Measurements from ENCODE around the gene ARPP19. TPM values are rescaled to one million over a fixed set of nuclear protein-coding genes. Genes with fewer than 3 reads are reported as not detected.
"Not testable (repeated sequence)": the region's sequence is repeated elsewhere in the genome, so short reads cannot be mapped to it uniquely, and the experiment has no call there.

The ARPP19 gene
- total and polyA plus RNA-seq, 10 of the 15 experiments (the other 5 are each of a cell fraction or from before 2014, with no cell fraction given): 77.2 to 167 (median 121) TPM

GRCh38 chr15:52574623-52575022, 5.8 kb upstream of the ARPP19 start:
- H3K4me2 ChIP-seq (ENCODE audit: control insufficient read depth, insufficient read depth); H3K27ac ChIP-seq (ENCODE audit: control insufficient read depth, insufficient read depth); in situ Hi-C loops (cut with MboI); H3K4me1 ChIP-seq (ENCODE audit: control insufficient read depth, insufficient read depth, low read length); H3K79me2 ChIP-seq (ENCODE audit: control insufficient read depth, insufficient read depth, low read length); DNase-seq (ENCODE audit: low read depth, low spot score); H3K9ac ChIP-seq (ENCODE audit: control insufficient read depth, insufficient read depth, low read length); FAIRE-seq; H3K9me3 ChIP-seq (replicated peaks; ENCODE audit: control insufficient read depth, insufficient read depth, low read length); RAD21 ChIA-PET (ENCODE audit: unreplicated experiment); H4K20me1 ChIP-seq (ENCODE audit: control insufficient read depth, insufficient read depth); H3K4me3 ChIP-seq; CTCF ChIA-PET; H2AFZ ChIP-seq (ENCODE audit: control insufficient read depth, low read depth, low read length); H3K36me3 ChIP-seq (ENCODE audit: control insufficient read depth in 2 of 2, insufficient read depth in 2 of 2, low read length in 1 of 2); intact Hi-C loops (cut with micrococcal nuclease; ENCODE audit: unreplicated experiment); SMC1A ChIA-PET (ENCODE audit: uncharacterized antibody, unreplicated experiment); ATAC-seq; BruUV-seq (replicated peaks); H3K27me3 ChIP-seq (replicated peaks in 1 of 2; ENCODE audit: control insufficient read depth in 2 of 2, insufficient read depth in 2 of 2, low read length in 1 of 2): not testable (repeated sequence)
- 90% methylated on average over 3 of the region's 3 CpGs for WGBS (ENCODE audit: insufficient coverage, insufficient replicate concordance, low lambda C conversion rate, missing lambda C conversion rate)
- POLR2A ChIA-PET: interaction anchor here (0.5 to 1.0 kb wide), 3 partner anchors 15 to 39 kb away, joined by 3 to 6 read pairs (median 5); no protein-coding TSS in a partner anchor

DNA sequence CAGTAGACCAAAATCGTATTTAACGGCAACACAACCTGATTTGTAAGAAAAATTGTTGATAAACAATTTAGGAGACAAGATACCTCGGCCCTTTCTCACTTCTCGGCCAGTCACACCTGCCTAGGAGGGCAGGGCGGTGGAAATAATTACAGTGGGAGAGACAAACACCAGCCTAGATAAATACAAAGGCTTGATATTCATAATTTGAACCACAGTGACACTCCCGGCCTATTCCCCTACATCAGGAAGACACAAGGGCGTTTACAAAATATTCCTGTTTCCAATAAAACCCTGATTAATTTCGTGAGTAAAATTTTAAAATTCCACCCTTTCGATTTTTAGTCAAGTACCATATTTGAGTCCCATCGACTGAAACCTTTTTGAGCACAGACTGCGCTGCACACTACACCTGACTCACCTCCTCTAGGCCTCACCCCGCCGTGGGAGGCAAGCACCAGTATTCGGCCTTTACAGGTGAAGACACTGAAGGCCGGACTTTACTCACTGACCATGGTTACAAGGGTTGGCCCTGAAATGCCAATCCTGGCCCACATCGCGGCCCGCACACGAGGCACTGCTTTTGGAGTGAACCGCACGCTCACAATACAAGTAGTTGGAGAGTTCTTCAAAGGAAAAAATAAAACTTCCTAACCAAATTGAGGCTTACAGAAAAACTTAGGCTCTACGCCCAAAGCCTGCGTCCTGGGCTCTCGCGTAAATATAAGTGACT, 794 bp downstream of the ARPP19 start:
- Histone ChIP-seq H4K20me1 (ENCODE audit: control insufficient read depth, insufficient read depth) (peaks cover 2% of the 10 kb centered on the region; the same call in 1 of the 2 replicates), H3K79me2 (ENCODE audit: control insufficient read depth, insufficient read depth, low read length) (peaks cover 57% of the 10 kb centered on the region), H3K27ac (ENCODE audit: control insufficient read depth, insufficient read depth) (peak overlapping the region; percentile 93), H3K27me3 (replicated peaks in 1 of 2; ENCODE audit: control insufficient read depth in 2 of 2, insufficient read depth in 2 of 2, low read length in 1 of 2) (no peaks in the 10 kb centered on the region), H3K4me2 (ENCODE audit: control insufficient read depth, insufficient read depth) (peak overlapping the region; percentile 36), H3K4me3 (peak overlapping the region; percentile 72), H3K36me3 (ENCODE audit: control insufficient read depth in 2 of 2, insufficient read depth in 2 of 2, low read length in 1 of 2) (no peaks in the 10 kb centered on the region), H3K9ac (ENCODE audit: control insufficient read depth, insufficient read depth, low read length) (peak overlapping the region; percentile 96), H3K9me3 (replicated peaks; ENCODE audit: control insufficient read depth, insufficient read depth, low read length) (no peaks in the 10 kb centered on the region), H3K4me1 (ENCODE audit: control insufficient read depth, insufficient read depth, low read length) (peaks cover 7% of the 10 kb centered on the region), H2AFZ (ENCODE audit: control insufficient read depth, low read depth, low read length) (peak overlapping the region; percentile 25)
- CTCF ChIA-PET: interaction anchor here (1.3 kb wide), 2 partner anchors 311 to 314 kb away, joined by 4 to 5 read pairs; no protein-coding TSS in a partner anchor
- intact Hi-C loops (cut with micrococcal nuclease; ENCODE audit: unreplicated experiment): loop anchor here (2.0 to 5.0 kb wide), 6 partner anchors 101 to 311 kb away; partner anchors contain the start of gene ATOSA
- in situ Hi-C loops (cut with MboI): no loop called here
- FAIRE-seq (no peak), ATAC-seq (peak; percentile 38), DNase-seq (ENCODE audit: low read depth, low spot score) (no peak)
- no peak for TF ChIP-seq JUNB (IDR thresholded peaks at IDR 0.05)
- TF ChIP-seq, protein P1, sequence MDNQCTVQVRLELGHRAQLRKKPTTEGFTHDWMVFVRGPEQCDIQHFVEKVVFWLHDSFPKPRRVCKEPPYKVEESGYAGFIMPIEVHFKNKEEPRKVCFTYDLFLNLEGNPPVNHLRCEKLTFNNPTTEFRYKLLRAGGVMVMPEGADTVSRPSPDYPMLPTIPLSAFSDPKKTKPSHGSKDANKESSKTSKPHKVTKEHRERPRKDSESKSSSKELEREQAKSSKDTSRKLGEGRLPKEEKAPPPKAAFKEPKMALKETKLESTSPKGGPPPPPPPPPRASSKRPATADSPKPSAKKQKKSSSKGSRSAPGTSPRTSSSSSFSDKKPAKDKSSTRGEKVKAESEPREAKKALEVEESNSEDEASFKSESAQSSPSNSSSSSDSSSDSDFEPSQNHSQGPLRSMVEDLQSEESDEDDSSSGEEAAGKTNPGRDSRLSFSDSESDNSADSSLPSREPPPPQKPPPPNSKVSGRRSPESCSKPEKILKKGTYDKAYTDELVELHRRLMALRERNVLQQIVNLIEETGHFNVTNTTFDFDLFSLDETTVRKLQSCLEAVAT (IDR thresholded peaks at IDR 0.05): peak; percentile 63; the same call in 1 of the 2 replicates
- no peak for TF ChIP-seq IRF3 (IDR thresholded peaks at IDR 0.05)
- 0 out of 2 replicates have a peak, but pooled peaks have one; percentile 18 for TF ChIP-seq CREB1 (IDR thresholded peaks at IDR 0.05; ENCODE audit: low read depth)
- TF ChIP-seq JUND (IDR thresholded peaks at IDR 0.05; ENCODE audit: low read depth, low read length): no peak
- no peak for TF ChIP-seq EZH2 (IDR thresholded peaks at IDR 0.05; ENCODE audit: borderline replicate concordance, control insufficient read depth, low read depth, low read length)
- TSS peak; percentile 48 for BruUV-seq (replicated peaks)
- RAD21 ChIA-PET (ENCODE audit: unreplicated experiment): interaction anchor here (1.0 to 1.3 kb wide), 3 partner anchors 101 to 311 kb away, joined by 3 to 5 read pairs (median 4); no protein-coding TSS in a partner anchor
- WGBS (ENCODE audit: insufficient coverage, insufficient replicate concordance, low lambda C conversion rate, missing lambda C conversion rate): under 1% methylated on average over 25 of the region's 25 CpGs
- SMC1A ChIA-PET (ENCODE audit: uncharacterized antibody, unreplicated experiment): interaction anchor here (1.3 kb wide), 2 partner anchors 104 to 167 kb away, joined by 3 to 4 read pairs; no protein-coding TSS in a partner anchor
- POLR2A ChIA-PET: no interaction called here

All from GM12878 (cell line).